Measurements from ENCODE around the gene COL5A1.

Gene COL5A1

GRCh38 chr9:134808447-134808792 is 166.8 kb downstream of the COL5A1 start:
- no peak overlapping the region for H3K4me3 ChIP-seq (ENCODE audit: low read depth, low read length)
- DNase-seq (ENCODE audit: low read depth) = no peak
- TF ChIP-seq, protein P1, sequence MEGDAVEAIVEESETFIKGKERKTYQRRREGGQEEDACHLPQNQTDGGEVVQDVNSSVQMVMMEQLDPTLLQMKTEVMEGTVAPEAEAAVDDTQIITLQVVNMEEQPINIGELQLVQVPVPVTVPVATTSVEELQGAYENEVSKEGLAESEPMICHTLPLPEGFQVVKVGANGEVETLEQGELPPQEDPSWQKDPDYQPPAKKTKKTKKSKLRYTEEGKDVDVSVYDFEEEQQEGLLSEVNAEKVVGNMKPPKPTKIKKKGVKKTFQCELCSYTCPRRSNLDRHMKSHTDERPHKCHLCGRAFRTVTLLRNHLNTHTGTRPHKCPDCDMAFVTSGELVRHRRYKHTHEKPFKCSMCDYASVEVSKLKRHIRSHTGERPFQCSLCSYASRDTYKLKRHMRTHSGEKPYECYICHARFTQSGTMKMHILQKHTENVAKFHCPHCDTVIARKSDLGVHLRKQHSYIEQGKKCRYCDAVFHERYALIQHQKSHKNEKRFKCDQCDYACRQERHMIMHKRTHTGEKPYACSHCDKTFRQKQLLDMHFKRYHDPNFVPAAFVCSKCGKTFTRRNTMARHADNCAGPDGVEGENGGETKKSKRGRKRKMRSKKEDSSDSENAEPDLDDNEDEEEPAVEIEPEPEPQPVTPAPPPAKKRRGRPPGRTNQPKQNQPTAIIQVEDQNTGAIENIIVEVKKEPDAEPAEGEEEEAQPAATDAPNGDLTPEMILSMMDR (IDR thresholded peaks at IDR 0.05; ENCODE audit: control insufficient read depth, extremely low read depth, insufficient read depth) = no peak

- H3K4me3 ChIP-seq (ENCODE audit: low read depth, low read length) = no peak overlapping the region
- no peak for DNase-seq (ENCODE audit: low read depth)
- TF ChIP-seq, protein P1 (IDR thresholded peaks at IDR 0.05; ENCODE audit: control insufficient read depth, extremely low read depth, insufficient read depth) = no peak
These were observed 167.7 kb downstream of the COL5A1 start for GRCh38 chr9:134809292-134809691.

- no peak for DNase-seq (ENCODE audit: low read depth)
- TF ChIP-seq, protein P1 (IDR thresholded peaks at IDR 0.05; ENCODE audit: control insufficient read depth, extremely low read depth, insufficient read depth) = no peak
- no peak overlapping the region for H3K4me3 ChIP-seq (ENCODE audit: low read depth, low read length)
These were observed 168.2 kb downstream of the COL5A1 start for GRCh38 chr9:134809826-134810225.

GRCh38 chr9:134811079-134811672 is 169.6 kb downstream of the COL5A1 start:
- no peak overlapping the region for H3K4me3 ChIP-seq (ENCODE audit: low read depth, low read length)
- TF ChIP-seq, protein P1 (IDR thresholded peaks at IDR 0.05; ENCODE audit: control insufficient read depth, extremely low read depth, insufficient read depth) = no peak
- no peak for DNase-seq (ENCODE audit: low read depth)

DNA sequence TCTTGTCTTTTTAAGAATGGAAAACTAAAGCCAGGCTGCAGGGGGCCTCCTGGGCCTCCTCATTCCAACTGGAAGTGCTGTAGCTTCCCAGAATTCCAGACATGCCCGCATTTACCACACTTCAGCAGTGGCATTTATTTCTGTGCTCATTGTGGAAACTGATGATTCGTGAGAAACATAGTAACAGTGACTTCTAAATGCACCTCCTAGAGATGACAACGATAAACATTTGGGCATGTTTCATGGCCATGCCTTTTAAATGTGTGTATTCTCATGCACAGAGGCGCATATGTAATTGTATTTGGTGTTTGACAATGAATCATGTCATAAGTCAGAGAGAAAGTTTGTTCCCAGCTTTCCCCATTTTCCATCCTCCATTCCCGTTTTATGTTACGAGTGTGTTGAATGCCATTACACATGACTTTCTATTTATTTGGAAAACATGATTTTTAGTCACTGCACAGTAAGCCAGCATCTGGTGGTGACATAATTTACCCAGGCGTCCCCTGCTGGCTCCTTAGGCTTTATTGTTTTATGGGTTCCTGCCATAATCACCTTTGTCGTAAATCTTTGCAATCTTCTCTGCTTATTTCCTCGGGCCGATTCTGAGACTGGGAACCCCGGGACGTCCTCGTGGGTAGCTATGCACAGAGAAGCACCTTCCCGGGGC is 170.2 kb downstream of the COL5A1 start:
- TF ChIP-seq, protein P1 (IDR thresholded peaks at IDR 0.05; ENCODE audit: control insufficient read depth, extremely low read depth, insufficient read depth) = peak; percentile 11; the same call in 1 of the 2 replicates
- no peak for DNase-seq (ENCODE audit: low read depth)
- no peak overlapping the region for H3K4me3 ChIP-seq (ENCODE audit: low read depth, low read length)

GRCh38 chr9:134812343-134812673 is 170.7 kb downstream of the COL5A1 start:
- TF ChIP-seq, protein P1 (IDR thresholded peaks at IDR 0.05; ENCODE audit: control insufficient read depth, extremely low read depth, insufficient read depth) = no peak
- H3K4me3 ChIP-seq (ENCODE audit: low read depth, low read length) = no peak overlapping the region
- no peak for DNase-seq (ENCODE audit: low read depth)

DNA sequence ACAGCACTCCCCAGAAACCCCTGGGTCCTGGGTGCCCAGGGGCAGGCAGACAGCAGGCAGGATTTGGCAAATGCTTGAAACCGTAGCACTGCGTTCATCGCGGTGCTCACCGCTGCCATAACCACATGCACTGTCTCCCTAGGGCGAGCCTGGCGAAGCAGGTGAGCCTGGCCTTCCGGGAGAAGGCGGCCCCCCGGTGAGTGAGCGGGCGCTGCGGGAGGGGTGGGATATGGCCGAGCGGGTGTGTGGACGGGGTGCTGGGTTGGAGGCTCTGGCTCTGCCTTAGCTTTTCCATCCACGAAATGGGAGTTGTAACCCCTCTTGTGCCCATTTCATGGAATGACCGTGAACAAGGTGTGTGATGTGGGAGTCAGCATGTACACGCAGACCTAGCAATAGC is 172.2 kb downstream of the COL5A1 start:
- no peak overlapping the region for H3K4me3 ChIP-seq (ENCODE audit: low read depth, low read length)
- TF ChIP-seq, protein P1 (IDR thresholded peaks at IDR 0.05; ENCODE audit: control insufficient read depth, extremely low read depth, insufficient read depth) = no peak
- DNase-seq (ENCODE audit: low read depth) = no peak

All from LNCaP clone FGC (cell line).